HepG2 (cell line): ENCODE results near the gene SEZ6. TPM values are rescaled to one million over a fixed set of nuclear protein-coding genes. Genes with fewer than 3 reads are reported as not detected.

Experiments used
- CHD2 ChIP-seq: IDR thresholded peaks from 2 replicates; pipeline ENCODE4 v1.6.1; 2011; ENCODE audit warnings: low read depth, low read length, improper control_type of control experiment
- FOXK2 ChIP-seq: fragments of 450-650 bp; IDR thresholded peaks from 2 replicates; pipeline ENCODE4 v1.6.1; 2016
- GATAD2A ChIP-seq: IDR thresholded peaks from 2 replicates; pipeline ENCODE4 v1.6.1; 2016
- GFI1 ChIP-seq: sonication (generic); formaldehyde crosslinking; IDR thresholded peaks from 2 replicates; pipeline ENCODE4 v1.5.0; 2020; ENCODE audit warnings: missing genetic modification reagents, mild to moderate bottlenecking, borderline replicate concordance
- HDAC2 ChIP-seq: sonication (generic); formaldehyde crosslinking; IDR thresholded peaks from 2 replicates; pipeline ENCODE4 v1.4.0; 2020; ENCODE audit warnings: missing genetic modification reagents
- ISX ChIP-seq: sonication (generic); formaldehyde crosslinking; conservative IDR thresholded peaks from 2 replicates; pipeline ENCODE4 v1.5.0; 2020; ENCODE audit warnings: missing genetic modification reagents
- KAT7 ChIP-seq: IDR thresholded peaks from 2 replicates; pipeline ENCODE4 v1.6.1; 2018; ENCODE audit warnings: borderline replicate concordance, missing compliant biosample characterization
- MBD4 ChIP-seq: IDR thresholded peaks from 2 replicates; pipeline ENCODE4 v1.6.1; 2012; ENCODE audit warnings: low read length, inconsistent platforms, borderline replicate concordance
- MIER2 ChIP-seq: IDR thresholded peaks from 2 replicates; pipeline ENCODE4 v1.6.1; 2016; ENCODE audit warnings: missing biosample characterization, missing genetic modification reagents
- PHF21A ChIP-seq: sonication (generic); formaldehyde crosslinking; IDR thresholded peaks from 2 replicates; pipeline ENCODE4 v1.5.0; 2020; ENCODE audit warnings: mild to moderate bottlenecking, missing genetic modification reagents
- PHF5A ChIP-seq: IDR thresholded peaks from one replicate; pipeline ENCODE4 v1.6.1; 2018; ENCODE audit warnings: low read depth, missing genetic modification reagents; ENCODE audit not compliant: unreplicated experiment
- RARG ChIP-seq: sonication (generic); formaldehyde crosslinking; IDR thresholded peaks from 2 replicates; pipeline ENCODE4 v1.4.0; 2020; ENCODE audit warnings: low read depth, mild to moderate bottlenecking, missing genetic modification reagents
- SALL1 ChIP-seq: sonication (generic); formaldehyde crosslinking; IDR thresholded peaks from 2 replicates; pipeline ENCODE4 v1.8.0; 2022; ENCODE audit warnings: mild to moderate bottlenecking, missing genetic modification reagents
- SRSF4 ChIP-seq: fragments of 200-400 bp; formaldehyde crosslinking; IDR thresholded peaks from one replicate; pipeline ENCODE4 v1.6.1; 2018; ENCODE audit warnings: mild to moderate bottlenecking, low read depth, low read length, moderate library complexity; ENCODE audit not compliant: poor library complexity, severe bottlenecking
- ZFYVE20 ChIP-seq: sonication (generic); formaldehyde crosslinking; IDR thresholded peaks from 2 replicates; pipeline ENCODE4 v1.8.0; 2023; ENCODE audit warnings: low read depth, mild to moderate bottlenecking, moderate library complexity, missing genetic modification reagents, borderline replicate concordance
- ZNF17 ChIP-seq: sonication (generic); formaldehyde crosslinking; IDR thresholded peaks from 2 replicates; pipeline ENCODE4 v1.5.0; 2020; ENCODE audit warnings: mild to moderate bottlenecking, missing genetic modification reagents
- ZNF234 ChIP-seq: sonication (generic); formaldehyde crosslinking; conservative IDR thresholded peaks from 2 replicates; pipeline ENCODE4 v1.5.1; 2020; ENCODE audit warnings: mild to moderate bottlenecking, missing genetic modification reagents
- ZNF432 ChIP-seq: sonication (generic); formaldehyde crosslinking; IDR thresholded peaks from 2 replicates; pipeline ENCODE4 v1.5.0; 2020; ENCODE audit warnings: missing genetic modification reagents, mild to moderate bottlenecking, borderline replicate concordance
- ZNF724P ChIP-seq: sonication (generic); formaldehyde crosslinking; IDR thresholded peaks from 2 replicates; pipeline ENCODE4 v1.8.0; 2022; ENCODE audit warnings: missing genetic modification reagents, borderline replicate concordance
- ZNF781 ChIP-seq: sonication (generic); formaldehyde crosslinking; IDR thresholded peaks from 2 replicates; pipeline ENCODE4 v1.5.1; 2020; ENCODE audit warnings: borderline replicate concordance, mild to moderate bottlenecking, missing genetic modification reagents; ENCODE audit errors: not compliant biosample characterization
- ZNF83 ChIP-seq: sonication (generic); formaldehyde crosslinking; IDR thresholded peaks from 2 replicates; pipeline ENCODE4 v1.4.0; 2020; ENCODE audit warnings: missing genetic modification reagents, mild to moderate bottlenecking, borderline replicate concordance
- polyA plus RNA-seq, 8 experiments: library from polyadenylated mRNA; depleted of rRNA in 3 of 8; stranded (reverse) in 7 of 8; unstranded in 1 of 8; fragments of >200 nt; fragmentation: Illumina TruSeq in 4 of 8; extraction: Trizol in 4 of 8; gene quantifications; 2 replicates each; pipeline versions ENCODE4 v1.2.1 to v1.2.3, GENCODE V29; 2011 to 2016; ENCODE audit warnings: low read depth in 4 of 8, missing spikeins in 1 of 8, mixed read lengths in 1 of 8; ENCODE audit not compliant: insufficient read depth in 1 of 8
- total RNA-seq, 5 experiments: library from RNA; depleted of rRNA; stranded (reverse); fragments of >200 nt; fragmentation: Illumina TruSeq; extraction: Trizol; gene quantifications; 2 replicates each; pipeline ENCODE4 v1.2.3, GENCODE V29; 2016; ENCODE audit warnings: low read depth in 1 of 5
- TF ChIP-seq, protein P1 (sequence below): IDR thresholded peaks from 2 replicates; pipeline ENCODE4 v1.6.1; 2016; ENCODE audit warnings: mild to moderate bottlenecking, missing biosample characterization, missing genetic modification reagents
- TF ChIP-seq, protein P2 (sequence below): sonication (generic); formaldehyde crosslinking; conservative IDR thresholded peaks from 2 replicates; pipeline ENCODE4 v1.8.0; 2022; ENCODE audit warnings: missing genetic modification reagents
- TF ChIP-seq, protein P3 (sequence below): IDR thresholded peaks from 2 replicates; pipeline ENCODE4 v1.6.1; 2012; ENCODE audit warnings: inconsistent platforms
- TF ChIP-seq, protein P4 (sequence below): sonication (generic); formaldehyde crosslinking; IDR thresholded peaks from 2 replicates; pipeline ENCODE4 v1.8.0; 2022; ENCODE audit warnings: mild to moderate bottlenecking, missing genetic modification reagents, moderate library complexity
- TF ChIP-seq, protein P5 (sequence below): sonication (generic); formaldehyde crosslinking; IDR thresholded peaks from 2 replicates; pipeline ENCODE4 v1.5.0; 2020; ENCODE audit warnings: missing genetic modification reagents

Gene SEZ6
- total and polyA plus RNA-seq, 2 of the 13 experiments (the other 11 are each of a cell fraction or from before 2014, with no cell fraction given) = not detected

DNA sequence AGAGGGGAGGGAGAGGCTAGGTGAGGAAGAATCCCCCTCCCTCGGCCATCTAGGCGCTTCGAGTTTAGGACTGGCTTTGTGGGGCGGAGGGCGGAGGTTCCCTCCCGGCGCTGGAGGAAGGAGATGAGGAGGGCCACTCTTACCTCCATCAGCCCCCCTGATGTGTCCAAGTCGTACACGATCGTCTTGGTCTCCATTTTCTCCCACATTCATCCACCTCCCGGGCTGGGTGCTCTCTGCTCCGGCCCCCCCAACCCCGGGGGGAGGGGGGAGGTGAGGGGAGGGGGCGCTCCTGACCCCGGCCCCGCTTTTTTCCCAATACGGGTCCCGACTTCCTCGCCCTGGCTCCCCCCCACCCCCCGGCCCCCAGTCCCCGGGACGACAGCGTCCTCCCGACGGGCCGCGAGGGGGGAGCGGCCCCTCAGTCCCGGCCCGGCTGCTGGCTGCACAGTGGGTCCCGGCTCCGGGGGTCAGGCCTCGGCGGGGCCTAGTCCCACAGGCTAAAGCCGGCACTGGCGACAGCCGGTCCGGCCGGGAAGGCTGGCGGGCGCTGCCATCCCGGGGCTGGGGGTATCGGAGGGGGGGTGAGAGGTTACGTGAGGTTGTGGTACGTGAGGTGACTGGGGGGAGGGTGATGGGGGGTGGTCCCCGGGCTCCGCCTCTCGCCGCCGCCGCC, 54.9 kb downstream of the SEZ6 start (continued):
- TF ChIP-seq, protein P1, sequence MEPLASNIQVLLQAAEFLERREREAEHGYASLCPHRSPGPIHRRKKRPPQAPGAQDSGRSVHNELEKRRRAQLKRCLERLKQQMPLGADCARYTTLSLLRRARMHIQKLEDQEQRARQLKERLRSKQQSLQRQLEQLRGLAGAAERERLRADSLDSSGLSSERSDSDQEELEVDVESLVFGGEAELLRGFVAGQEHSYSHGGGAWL (CRISPR knock-in tag) = no peak
- TF ChIP-seq, protein P2, sequence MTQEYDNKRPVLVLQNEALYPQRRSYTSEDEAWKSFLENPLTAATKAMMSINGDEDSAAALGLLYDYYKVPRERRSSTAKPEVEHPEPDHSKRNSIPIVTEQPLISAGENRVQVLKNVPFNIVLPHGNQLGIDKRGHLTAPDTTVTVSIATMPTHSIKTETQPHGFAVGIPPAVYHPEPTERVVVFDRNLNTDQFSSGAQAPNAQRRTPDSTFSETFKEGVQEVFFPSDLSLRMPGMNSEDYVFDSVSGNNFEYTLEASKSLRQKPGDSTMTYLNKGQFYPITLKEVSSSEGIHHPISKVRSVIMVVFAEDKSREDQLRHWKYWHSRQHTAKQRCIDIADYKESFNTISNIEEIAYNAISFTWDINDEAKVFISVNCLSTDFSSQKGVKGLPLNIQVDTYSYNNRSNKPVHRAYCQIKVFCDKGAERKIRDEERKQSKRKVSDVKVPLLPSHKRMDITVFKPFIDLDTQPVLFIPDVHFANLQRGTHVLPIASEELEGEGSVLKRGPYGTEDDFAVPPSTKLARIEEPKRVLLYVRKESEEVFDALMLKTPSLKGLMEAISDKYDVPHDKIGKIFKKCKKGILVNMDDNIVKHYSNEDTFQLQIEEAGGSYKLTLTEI (CRISPR knock-in tag) = no peak
- TF ChIP-seq MIER2 (CRISPR knock-in tag) (no peak), ZNF234 (CRISPR knock-in tag) (no peak), ISX (CRISPR knock-in tag) (no peak), GATAD2A (CRISPR knock-in tag) (no peak), ZNF17 (CRISPR knock-in tag) (no peak), PHF5A (CRISPR knock-in tag) (no peak), PHF21A (CRISPR knock-in tag) (no peak), ZNF83 (CRISPR knock-in tag) (no peak), SRSF4 (no peak), ZNF781 (no peak), KAT7 (0 out of 2 replicates have a peak, but pooled peaks have one; percentile 25), ZNF724P (CRISPR knock-in tag) (no peak), MBD4 (no peak), HDAC2 (CRISPR knock-in tag) (no peak), FOXK2 (no peak), ZNF432 (CRISPR knock-in tag) (no peak), SALL1 (CRISPR knock-in tag) (peak; percentile 27; the same call in 1 of the 2 replicates), CHD2 (no peak), RARG (CRISPR knock-in tag) (no peak), GFI1 (CRISPR knock-in tag) (no peak), ZFYVE20 (CRISPR knock-in tag) (no peak)
- TF ChIP-seq, protein P3, sequence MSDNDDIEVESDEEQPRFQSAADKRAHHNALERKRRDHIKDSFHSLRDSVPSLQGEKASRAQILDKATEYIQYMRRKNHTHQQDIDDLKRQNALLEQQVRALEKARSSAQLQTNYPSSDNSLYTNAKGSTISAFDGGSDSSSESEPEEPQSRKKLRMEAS = no peak; the same call in 1 of the 2 replicates
- TF ChIP-seq, protein P4, sequence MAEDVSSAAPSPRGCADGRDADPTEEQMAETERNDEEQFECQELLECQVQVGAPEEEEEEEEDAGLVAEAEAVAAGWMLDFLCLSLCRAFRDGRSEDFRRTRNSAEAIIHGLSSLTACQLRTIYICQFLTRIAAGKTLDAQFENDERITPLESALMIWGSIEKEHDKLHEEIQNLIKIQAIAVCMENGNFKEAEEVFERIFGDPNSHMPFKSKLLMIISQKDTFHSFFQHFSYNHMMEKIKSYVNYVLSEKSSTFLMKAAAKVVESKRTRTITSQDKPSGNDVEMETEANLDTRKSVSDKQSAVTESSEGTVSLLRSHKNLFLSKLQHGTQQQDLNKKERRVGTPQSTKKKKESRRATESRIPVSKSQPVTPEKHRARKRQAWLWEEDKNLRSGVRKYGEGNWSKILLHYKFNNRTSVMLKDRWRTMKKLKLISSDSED (CRISPR knock-in tag) = no peak
- TF ChIP-seq, protein P5, sequence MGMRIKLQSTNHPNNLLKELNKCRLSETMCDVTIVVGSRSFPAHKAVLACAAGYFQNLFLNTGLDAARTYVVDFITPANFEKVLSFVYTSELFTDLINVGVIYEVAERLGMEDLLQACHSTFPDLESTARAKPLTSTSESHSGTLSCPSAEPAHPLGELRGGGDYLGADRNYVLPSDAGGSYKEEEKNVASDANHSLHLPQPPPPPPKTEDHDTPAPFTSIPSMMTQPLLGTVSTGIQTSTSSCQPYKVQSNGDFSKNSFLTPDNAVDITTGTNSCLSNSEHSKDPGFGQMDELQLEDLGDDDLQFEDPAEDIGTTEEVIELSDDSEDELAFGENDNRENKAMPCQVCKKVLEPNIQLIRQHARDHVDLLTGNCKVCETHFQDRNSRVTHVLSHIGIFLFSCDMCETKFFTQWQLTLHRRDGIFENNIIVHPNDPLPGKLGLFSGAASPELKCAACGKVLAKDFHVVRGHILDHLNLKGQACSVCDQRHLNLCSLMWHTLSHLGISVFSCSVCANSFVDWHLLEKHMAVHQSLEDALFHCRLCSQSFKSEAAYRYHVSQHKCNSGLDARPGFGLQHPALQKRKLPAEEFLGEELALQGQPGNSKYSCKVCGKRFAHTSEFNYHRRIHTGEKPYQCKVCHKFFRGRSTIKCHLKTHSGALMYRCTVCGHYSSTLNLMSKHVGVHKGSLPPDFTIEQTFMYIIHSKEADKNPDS (CRISPR knock-in tag) = no peak
